Lower lobe of right lung (tissue), 2 donors: Measurements from ENCODE around the gene ETF1. TPM values are rescaled to one million over a fixed set of nuclear protein-coding genes. Genes with fewer than 3 reads are reported as not detected.

Source experiments
- ATAC-seq, 2 donors: fragments of 200-7000 bp; cut with Tn5 transposase; one replicate each; pipeline ENCODE4 v1.9.1; 2020 to 2022; ENCODE audit warnings: mild to moderate bottlenecking in 2 of 2, moderate library complexity in 2 of 2
- DNase-seq: peaks from one replicate; pipeline ENCODE4 v3.0.0-alpha.2; 2020
- H3K27ac ChIP-seq: fragments of 200-600 bp; one replicate; pipeline ENCODE4 v1.8.0; 2022
- H3K27me3 ChIP-seq: fragments of 200-600 bp; one replicate; pipeline ENCODE4 v1.8.0; 2022; ENCODE audit warnings: low read depth
- H3K36me3 ChIP-seq: fragments of 200-600 bp; one replicate; pipeline ENCODE4 v1.8.0; 2022; ENCODE audit warnings: mild to moderate bottlenecking
- H3K4me1 ChIP-seq: fragments of 200-600 bp; one replicate; pipeline ENCODE4 v1.8.0; 2022
- H3K4me3 ChIP-seq: fragments of 200-600 bp; one replicate; pipeline ENCODE4 v1.8.0; 2022; ENCODE audit warnings: mild to moderate bottlenecking
- H3K9me3 ChIP-seq: fragments of 200-600 bp; one replicate; pipeline ENCODE4 v1.8.0; 2022
- CTCF ChIP-seq: fragments of 200-600 bp; IDR thresholded peaks from one replicate; pipeline ENCODE4 v1.8.0; 2022; ENCODE audit warnings: antibody characterized with exemption, mild to moderate bottlenecking
- intact Hi-C: fragments of 100-400 bp; cut with DNase I; formaldehyde crosslinking; loops from one replicate; pipeline ENCODE4 v1.11.0; 2022
- total RNA-seq: library from RNA; stranded (reverse); fragmentation: NEBNext Ultra II Directional; extraction: Animal tissue kit (Norgen Biotek cat#: 25700); gene quantifications from one replicate; pipeline ENCODE4 v1.2.1, GENCODE V29; 2021
- donor health status: DM: no; HTN: yes; CAD: no; lungs with severe emphysema.

ETF1 gene
- total RNA-seq, 1 donor from 2014 or later = 90.7 TPM

GRCh38 chr5:138541511-138542179 lies 1.4 kb downstream of the ETF1 start:
- Histone ChIP-seq H3K4me1 (peaks cover 66% of the 10 kb centered on the region), H3K27me3 (no peaks in the 10 kb centered on the region), H3K4me3 (peak overlapping the region; percentile 94), H3K36me3 (peaks cover 11% of the 10 kb centered on the region), H3K9me3 (no peaks in the 10 kb centered on the region), H3K27ac (peak overlapping the region; percentile 99)
- ATAC-seq (no peak), DNase-seq (no peak)
- intact Hi-C loops = no loop called here
- no peak for TF ChIP-seq CTCF

GRCh38 chr5:138539791-138540190 lies 3.2 kb downstream of the ETF1 start:
- peaks cover 10% of the 10 kb centered on the region for H3K36me3 ChIP-seq
- DNase-seq = no peak
- intact Hi-C loops = no loop called here
- no peak for ATAC-seq
- TF ChIP-seq CTCF = no peak
- no peaks in the 10 kb centered on the region for H3K9me3 ChIP-seq
- no peaks in the 10 kb centered on the region for H3K27me3 ChIP-seq
- H3K4me3 ChIP-seq = no peak overlapping the region
- peaks cover 47% of the 10 kb centered on the region for H3K4me1 ChIP-seq
- no peak overlapping the region for H3K27ac ChIP-seq

DNA sequence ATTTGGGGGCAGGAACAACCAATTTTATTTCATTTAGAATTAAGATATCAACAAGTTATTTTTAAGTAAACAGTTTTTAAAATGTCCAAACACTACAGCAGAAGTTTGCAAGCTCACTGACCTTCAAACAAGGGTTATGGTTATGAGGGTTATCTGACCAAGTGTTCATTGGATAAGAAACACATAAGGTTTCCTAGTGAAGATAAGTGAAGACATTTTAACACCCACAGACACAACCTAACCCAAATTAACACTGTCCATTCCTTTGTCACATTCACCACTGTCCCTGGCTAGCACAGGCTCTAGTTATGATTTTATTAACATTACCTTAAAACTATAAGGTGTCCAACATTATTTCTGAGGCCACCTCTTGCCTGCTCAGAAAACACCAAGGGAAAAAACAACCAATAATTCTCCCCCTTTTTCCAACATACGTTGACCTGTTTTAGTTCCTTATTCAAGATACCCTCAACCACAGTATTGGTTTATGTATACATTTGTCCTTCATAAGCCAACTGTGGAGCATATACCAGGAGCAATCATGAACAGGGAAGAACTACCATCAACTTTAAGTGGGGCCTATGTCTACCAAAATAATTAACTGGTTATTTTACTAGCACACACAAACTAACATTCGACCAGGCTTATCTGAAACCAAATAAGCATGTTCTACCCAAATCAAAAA lies 4.0 kb downstream of the ETF1 start:
- TF ChIP-seq CTCF = no peak
- peaks cover 10% of the 10 kb centered on the region for H3K36me3 ChIP-seq
- DNase-seq (no peak), ATAC-seq (no peak)
- no peaks in the 10 kb centered on the region for H3K27me3 ChIP-seq
- H3K4me3 ChIP-seq = no peak overlapping the region
- intact Hi-C loops = no loop called here
- H3K9me3 ChIP-seq = no peaks in the 10 kb centered on the region
- H3K4me1 ChIP-seq = peaks cover 47% of the 10 kb centered on the region
- H3K27ac ChIP-seq = no peak overlapping the region

- H3K27me3 ChIP-seq = no peaks in the 10 kb centered on the region
- H3K4me3 ChIP-seq = no peak overlapping the region
- H3K36me3 ChIP-seq = peaks cover 18% of the 10 kb centered on the region
- intact Hi-C loops = no loop called here
- no peaks in the 10 kb centered on the region for H3K9me3 ChIP-seq
- peaks cover 51% of the 10 kb centered on the region for H3K4me1 ChIP-seq
- no peak for DNase-seq
- peak; percentile 13 for TF ChIP-seq CTCF
- H3K27ac ChIP-seq = no peak overlapping the region
- ATAC-seq = peak in 1 of 2 donors; percentile 23
These were observed 6.2 kb downstream of the ETF1 start for GRCh38 chr5:138536665-138537315.

DNA sequence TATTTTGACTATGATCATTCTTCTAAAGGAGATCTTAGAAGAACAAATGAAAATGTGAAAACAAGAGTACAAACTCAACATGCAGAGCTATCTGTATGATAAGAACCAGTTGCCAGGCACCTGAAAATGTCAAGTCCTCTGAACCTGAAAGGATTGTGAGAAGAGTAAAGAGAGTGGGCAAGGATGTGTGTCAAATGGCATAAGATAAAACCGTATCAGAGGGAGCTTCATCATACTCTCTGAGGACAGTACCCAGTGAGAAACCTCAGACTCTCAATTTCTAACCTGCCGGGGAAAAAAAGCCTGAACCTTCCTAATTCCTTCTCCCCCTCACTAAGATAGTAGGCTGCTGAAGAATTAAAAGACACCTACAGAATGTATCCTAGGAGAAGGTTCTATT lies 6.8 kb downstream of the ETF1 start:
- Histone ChIP-seq H3K27me3 (no peaks in the 10 kb centered on the region), H3K27ac (no peak overlapping the region), H3K36me3 (peaks cover 18% of the 10 kb centered on the region), H3K4me1 (peaks cover 46% of the 10 kb centered on the region), H3K4me3 (no peak overlapping the region), H3K9me3 (no peaks in the 10 kb centered on the region)
- DNase-seq (no peak), ATAC-seq (no peak)
- intact Hi-C loops = no loop called here
- TF ChIP-seq CTCF = no peak
